Measurements from ENCODE around the gene GDAP1L1. TPM values are rescaled to one million over a fixed set of nuclear protein-coding genes. Genes with fewer than 3 reads are reported as not detected.

Gene GDAP1L1
- total and polyA plus RNA-seq, 2 of the 4 experiments (the other 2 are of a cell fraction): not detected

DNA sequence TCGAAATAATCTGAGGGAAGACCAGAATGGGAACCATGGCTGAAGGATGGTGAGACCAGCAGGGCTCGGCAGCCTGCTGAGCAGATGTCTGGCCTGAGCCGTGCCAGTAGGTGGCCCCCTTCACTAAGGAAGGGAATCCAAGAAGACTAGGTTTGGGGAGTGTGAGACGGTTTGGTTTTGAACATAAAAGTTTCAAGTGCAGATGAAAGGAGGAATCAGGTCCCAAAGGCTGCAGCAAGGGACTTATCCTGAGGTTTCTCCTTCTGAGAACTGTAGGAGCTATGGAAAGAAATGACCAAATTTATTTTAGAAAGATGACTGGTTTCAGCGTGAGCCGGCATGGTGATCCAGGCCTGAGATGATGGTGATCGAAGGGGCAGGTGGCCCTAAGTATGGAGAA is 32.0 kb upstream of the GDAP1L1 start:
- H3K9ac ChIP-seq (ENCODE audit: low read depth, low read length): no peak overlapping the region
- BruUV-seq (replicated peaks): no TSS peak
- in situ Hi-C loops (cut with MboI; ENCODE audit: low sequenced_read_pairs): loop anchor here (5.0 to 10.0 kb wide), 3 partner anchors 97 to 390 kb away; partner anchors contain the start of genes FITM2 and TTPAL
- no peaks in the 10 kb centered on the region for H3K27me3 ChIP-seq (ENCODE audit: control insufficient read depth, insufficient read depth, low read length)
- H2BK20ac ChIP-seq (ENCODE audit: low read depth, low read length): no peak overlapping the region
- TF ChIP-seq, protein P1, sequence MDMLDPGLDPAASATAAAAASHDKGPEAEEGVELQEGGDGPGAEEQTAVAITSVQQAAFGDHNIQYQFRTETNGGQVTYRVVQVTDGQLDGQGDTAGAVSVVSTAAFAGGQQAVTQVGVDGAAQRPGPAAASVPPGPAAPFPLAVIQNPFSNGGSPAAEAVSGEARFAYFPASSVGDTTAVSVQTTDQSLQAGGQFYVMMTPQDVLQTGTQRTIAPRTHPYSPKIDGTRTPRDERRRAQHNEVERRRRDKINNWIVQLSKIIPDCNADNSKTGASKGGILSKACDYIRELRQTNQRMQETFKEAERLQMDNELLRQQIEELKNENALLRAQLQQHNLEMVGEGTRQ (IDR thresholded peaks at IDR 0.05; ENCODE audit: low read depth, low read length): no peak
- TF ChIP-seq BHLHE40 (IDR thresholded peaks at IDR 0.05; ENCODE audit: low read depth, low read length): no peak
- TF ChIP-seq, protein P2, sequence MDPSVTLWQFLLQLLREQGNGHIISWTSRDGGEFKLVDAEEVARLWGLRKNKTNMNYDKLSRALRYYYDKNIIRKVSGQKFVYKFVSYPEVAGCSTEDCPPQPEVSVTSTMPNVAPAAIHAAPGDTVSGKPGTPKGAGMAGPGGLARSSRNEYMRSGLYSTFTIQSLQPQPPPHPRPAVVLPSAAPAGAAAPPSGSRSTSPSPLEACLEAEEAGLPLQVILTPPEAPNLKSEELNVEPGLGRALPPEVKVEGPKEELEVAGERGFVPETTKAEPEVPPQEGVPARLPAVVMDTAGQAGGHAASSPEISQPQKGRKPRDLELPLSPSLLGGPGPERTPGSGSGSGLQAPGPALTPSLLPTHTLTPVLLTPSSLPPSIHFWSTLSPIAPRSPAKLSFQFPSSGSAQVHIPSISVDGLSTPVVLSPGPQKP (IDR thresholded peaks at IDR 0.05; ENCODE audit: borderline replicate concordance, low read depth, low read length): no peak
- TF ChIP-seq MAFK (IDR thresholded peaks at IDR 0.05; ENCODE audit: low read depth, low read length): no peak
- peak; percentile 71 for TF ChIP-seq SMC3 (IDR thresholded peaks at IDR 0.05; ENCODE audit: low read depth, low read length)
- TF ChIP-seq FOS (IDR thresholded peaks at IDR 0.05; ENCODE audit: low read depth, low read length): no peak
- no peak for TF ChIP-seq CEBPB (IDR thresholded peaks at IDR 0.05; ENCODE audit: low read depth, low read length)
- TF ChIP-seq RAD21 (IDR thresholded peaks at IDR 0.05; ENCODE audit: low read length): peak; percentile 88
- TF ChIP-seq RCOR1 (IDR thresholded peaks at IDR 0.05; ENCODE audit: insufficient replicate concordance, low read length): no peak
- no peak for TF ChIP-seq CHD1 (IDR thresholded peaks at IDR 0.05; ENCODE audit: low read depth, low read length)
- TF ChIP-seq NFE2L2 (IDR thresholded peaks at IDR 0.05; ENCODE audit: low read depth, low read length): no peak
- TF ChIP-seq POLR2A (IDR thresholded peaks at IDR 0.05; ENCODE audit: low read depth, low read length): peak; percentile 33; the same call in 1 of the 2 replicates
- no peak for TF ChIP-seq MXI1 (IDR thresholded peaks at IDR 0.05; ENCODE audit: borderline replicate concordance, low read depth, low read length)
- TF ChIP-seq, protein P3, sequence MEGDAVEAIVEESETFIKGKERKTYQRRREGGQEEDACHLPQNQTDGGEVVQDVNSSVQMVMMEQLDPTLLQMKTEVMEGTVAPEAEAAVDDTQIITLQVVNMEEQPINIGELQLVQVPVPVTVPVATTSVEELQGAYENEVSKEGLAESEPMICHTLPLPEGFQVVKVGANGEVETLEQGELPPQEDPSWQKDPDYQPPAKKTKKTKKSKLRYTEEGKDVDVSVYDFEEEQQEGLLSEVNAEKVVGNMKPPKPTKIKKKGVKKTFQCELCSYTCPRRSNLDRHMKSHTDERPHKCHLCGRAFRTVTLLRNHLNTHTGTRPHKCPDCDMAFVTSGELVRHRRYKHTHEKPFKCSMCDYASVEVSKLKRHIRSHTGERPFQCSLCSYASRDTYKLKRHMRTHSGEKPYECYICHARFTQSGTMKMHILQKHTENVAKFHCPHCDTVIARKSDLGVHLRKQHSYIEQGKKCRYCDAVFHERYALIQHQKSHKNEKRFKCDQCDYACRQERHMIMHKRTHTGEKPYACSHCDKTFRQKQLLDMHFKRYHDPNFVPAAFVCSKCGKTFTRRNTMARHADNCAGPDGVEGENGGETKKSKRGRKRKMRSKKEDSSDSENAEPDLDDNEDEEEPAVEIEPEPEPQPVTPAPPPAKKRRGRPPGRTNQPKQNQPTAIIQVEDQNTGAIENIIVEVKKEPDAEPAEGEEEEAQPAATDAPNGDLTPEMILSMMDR (conservative IDR thresholded peaks at IDR 0.05; ENCODE audit: low read depth, low read length): peak; percentile 91
- TF ChIP-seq MAZ (IDR thresholded peaks at IDR 0.05; ENCODE audit: borderline replicate concordance, low read depth, low read length): no peak
- TF ChIP-seq RFX5 (IDR thresholded peaks at IDR 0.05; ENCODE audit: low read depth, low read length): no peak
- H3K14ac ChIP-seq (replicated peaks; ENCODE audit: low read depth, low read length): no peak overlapping the region
- H4K91ac ChIP-seq (ENCODE audit: insufficient read depth, low read depth, low read length): no peak overlapping the region
- intact Hi-C loops (cut with micrococcal nuclease): loop anchor here (1.0 to 10.0 kb wide), 2 partner anchors 171 to 670 kb away; partner anchors contain the start of gene YWHAB
- H2BK120ac ChIP-seq (ENCODE audit: low read depth, low read length): no peak overlapping the region
- DNase-seq (peak; percentile 62), ATAC-seq (ENCODE audit: low read depth) (peak; percentile 32; the same call in 1 of the 2 replicates)
- H3K18ac ChIP-seq (ENCODE audit: low read depth, low read length): no peak overlapping the region
- H4K8ac ChIP-seq (ENCODE audit: low read depth in 2 of 2, low read length in 2 of 2): no peak overlapping the region
- peaks cover 0 to 10% of the 10 kb centered on the region in 2 experiments; a peak in 2 of 4 replicates for H3K79me1 ChIP-seq (ENCODE audit: low read depth in 1 of 2, low read length in 2 of 2)
- H2AK5ac ChIP-seq (ENCODE audit: low read depth, low read length): no peak overlapping the region
- H2AFZ ChIP-seq (replicated peaks; ENCODE audit: low read length, poor library complexity): peak overlapping the region; percentile 9
- 0 out of 2 replicates have a peak, but pooled peaks cover 3% of the 10 kb centered on the region for H3K9me1 ChIP-seq (ENCODE audit: insufficient read depth, low read length)
- peaks cover 4% of the 10 kb centered on the region for H4K20me1 ChIP-seq (ENCODE audit: insufficient read depth, low read length)
- H3K27ac ChIP-seq (ENCODE audit: insufficient read depth, low read length): no peak overlapping the region
- ChIA-PET CTCF (interaction anchor here (0.6 to 1.3 kb wide), 4 partner anchors 10 to 166 kb away, joined by 3 to 4 read pairs (median 3); no protein-coding TSS in a partner anchor), POLR2A (ENCODE audit: unreplicated experiment) (no interaction called here)
- no peaks in the 10 kb centered on the region for H3K36me3 ChIP-seq (ENCODE audit: control insufficient read depth, insufficient read depth, low read length)
- H3K4me3 ChIP-seq (ENCODE audit: insufficient read depth, low read depth, low read length): no peak overlapping the region
- peaks cover 4% of the 10 kb centered on the region; the same call in 1 of the 2 replicates for H3K4me1 ChIP-seq (ENCODE audit: control insufficient read depth, insufficient read depth, low read length)
- dilution Hi-C loops (cut with HindIII; ENCODE audit: low sequenced_read_pairs, unreplicated experiment): no loop called here
- no peak overlapping the region for H3K4me2 ChIP-seq (ENCODE audit: low read depth, low read length)
- peak overlapping the region; percentile 11 for H2AK9ac ChIP-seq (replicated peaks; ENCODE audit: low read depth, low read length, poor library complexity)
- WGBS, 2 experiments (ENCODE audit: extremely low coverage in 2 of 2, insufficient read length in 1 of 2): 59% methylated on average over 7 of the region's 7 CpGs; no CpG with 5 or more reads in 1 of the 2 experiments
- no peak overlapping the region for H2BK5ac ChIP-seq (ENCODE audit: low read depth, low read length, poor library complexity, severe bottlenecking)
- H3K56ac ChIP-seq (ENCODE audit: extremely low read depth, insufficient read depth, low read length): no peak overlapping the region
- H4K5ac ChIP-seq (ENCODE audit: low read depth, low read length): no peak overlapping the region
- H3K23ac ChIP-seq (ENCODE audit: low read depth, low read length): no peak overlapping the region
- H2BK15ac ChIP-seq (ENCODE audit: low read depth, low read length): no peak overlapping the region
- no peak overlapping the region for H3K4ac ChIP-seq (ENCODE audit: low read depth, low read length)
- no peaks in the 10 kb centered on the region for H3K9me3 ChIP-seq (ENCODE audit: control insufficient read depth, insufficient read depth, low read length)
